Dedifferentiated amniotic fluid mesenchymal stem cell (primary cell): ENCODE data around the gene H1-8.
"Not testable (repeated sequence)": the region's sequence is repeated elsewhere in the genome, so short reads cannot be mapped to it uniquely, and the experiment has no call there.

ENCODE experiments used
- DNase-seq: peaks from one replicate; pipeline ENCODE4 v3.0.0-alpha.2; 2016; ENCODE audit errors: extremely low spot score

H1-8 gene

DNA sequence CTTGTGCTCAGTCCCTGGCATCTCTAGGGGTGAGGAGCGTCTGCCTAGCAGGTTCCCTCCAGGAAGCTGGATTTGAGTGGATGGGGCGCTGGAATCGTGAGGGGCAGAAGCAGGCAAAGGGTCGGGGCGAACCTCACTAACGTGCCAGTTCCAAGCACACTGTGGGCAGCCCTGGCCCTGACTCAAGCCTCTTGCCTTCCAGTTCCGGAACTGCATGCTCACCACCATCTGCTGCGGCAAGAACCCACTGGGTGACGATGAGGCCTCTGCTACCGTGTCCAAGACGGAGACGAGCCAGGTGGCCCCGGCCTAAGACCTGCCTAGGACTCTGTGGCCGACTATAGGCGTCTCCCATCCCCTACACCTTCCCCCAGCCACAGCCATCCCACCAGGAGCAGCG lies 9.6 kb upstream of the H1-8 start:
- no peak for DNase-seq

DNA sequence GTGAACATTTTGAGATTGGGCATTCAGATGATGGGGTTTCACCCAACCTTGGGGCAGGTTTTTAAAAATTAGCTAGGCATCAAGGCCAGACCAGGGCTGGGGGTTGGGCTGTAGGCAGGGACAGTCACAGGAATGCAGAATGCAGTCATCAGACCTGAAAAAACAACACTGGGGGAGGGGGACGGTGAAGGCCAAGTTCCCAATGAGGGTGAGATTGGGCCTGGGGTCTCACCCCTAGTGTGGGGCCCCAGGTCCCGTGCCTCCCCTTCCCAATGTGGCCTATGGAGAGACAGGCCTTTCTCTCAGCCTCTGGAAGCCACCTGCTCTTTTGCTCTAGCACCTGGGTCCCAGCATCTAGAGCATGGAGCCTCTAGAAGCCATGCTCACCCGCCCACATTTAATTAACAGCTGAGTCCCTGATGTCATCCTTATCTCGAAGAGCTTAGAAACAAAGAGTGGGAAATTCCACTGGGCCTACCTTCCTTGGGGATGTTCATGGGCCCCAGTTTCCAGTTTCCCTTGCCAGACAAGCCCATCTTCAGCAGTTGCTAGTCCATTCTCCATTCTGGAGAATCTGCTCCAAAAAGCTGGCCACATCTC lies 8.4 kb upstream of the H1-8 start:
- no peak for DNase-seq

- DNase-seq: no peak
These were observed 7.9 kb upstream of the H1-8 start for GRCh38 chr3:129535075-129535474.

DNA sequence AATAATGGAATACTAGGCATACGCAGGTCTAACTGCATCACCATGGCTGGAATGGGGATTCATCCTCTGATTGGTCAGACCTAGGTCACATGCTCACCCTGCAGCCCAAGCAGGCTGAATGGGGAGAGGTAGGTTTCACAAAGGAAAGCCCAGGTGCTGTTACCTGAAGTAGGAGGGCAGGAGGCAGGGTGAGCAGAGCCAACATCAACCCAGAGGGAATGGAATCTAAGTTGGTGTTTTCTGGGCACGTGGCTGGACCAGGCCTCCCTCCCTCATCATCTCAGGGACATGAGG lies 6.7 kb upstream of the H1-8 start:
- no peak for DNase-seq

- no peak for DNase-seq
These were observed 6.2 kb upstream of the H1-8 start for GRCh38 chr3:129536804-129537203.

- no peak for DNase-seq
These were observed 3.8 kb upstream of the H1-8 start for GRCh38 chr3:129539206-129539605.

DNA sequence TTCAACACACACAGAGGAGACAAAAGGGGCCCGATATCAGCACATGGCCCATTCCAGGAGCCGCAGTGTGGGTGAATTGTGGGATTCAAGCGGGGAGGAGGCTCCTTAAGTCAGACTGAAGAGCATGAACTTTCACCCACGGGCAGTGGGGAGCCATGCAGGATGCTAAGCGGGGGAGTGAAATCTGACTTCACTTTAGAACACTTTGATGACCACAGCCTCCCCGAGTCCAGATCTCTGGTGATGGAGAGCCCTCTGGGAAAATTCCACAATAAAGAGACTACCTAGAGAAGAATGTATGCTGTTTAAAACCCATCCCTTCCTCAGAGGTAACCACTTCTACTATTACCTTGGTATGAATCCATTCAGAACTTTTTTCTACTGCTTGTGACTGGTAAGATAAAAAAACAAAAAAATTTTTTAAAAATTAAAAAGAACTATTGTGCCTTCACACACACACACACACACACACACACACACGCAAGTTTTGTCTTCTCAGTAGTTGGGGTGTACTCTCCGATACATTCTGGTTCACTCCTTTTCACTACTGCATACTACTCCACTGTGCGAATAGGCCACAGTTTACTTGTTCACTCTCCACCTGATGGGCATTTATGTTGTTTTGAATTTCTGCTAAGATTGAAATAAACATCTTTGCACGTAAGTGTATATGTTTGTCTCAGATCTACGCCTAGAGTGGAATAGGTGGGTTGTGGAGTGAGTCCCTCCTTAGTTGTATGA lies 2.0 kb upstream of the H1-8 start:
- DNase-seq: no peak

- no peak for DNase-seq
These were observed 228 bp upstream of the H1-8 start for GRCh38 chr3:129542747-129543146.

GRCh38 chr3:129543999-129544398 lies 1.0 kb downstream of the H1-8 start:
- no peak for DNase-seq

DNA sequence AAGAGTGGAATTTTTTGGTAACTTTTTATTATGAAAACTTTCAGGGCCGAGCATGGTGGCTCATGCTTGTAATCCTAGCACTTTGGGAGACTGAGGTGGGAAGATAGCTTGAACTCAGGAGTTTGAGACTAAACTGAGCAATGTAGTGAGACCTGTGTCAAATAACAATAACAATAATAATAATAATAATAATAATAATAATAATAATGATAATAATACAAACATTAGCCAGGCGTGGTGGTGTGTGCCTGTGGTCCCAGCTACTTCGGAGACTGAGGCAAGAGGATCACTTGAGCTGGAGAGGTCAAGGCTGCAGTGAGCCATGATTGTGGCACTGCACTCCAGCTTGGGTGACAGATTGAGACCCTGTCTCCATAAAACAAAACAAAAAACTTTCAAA lies 3.0 kb downstream of the H1-8 start:
- not testable (repeated sequence) for DNase-seq

DNA sequence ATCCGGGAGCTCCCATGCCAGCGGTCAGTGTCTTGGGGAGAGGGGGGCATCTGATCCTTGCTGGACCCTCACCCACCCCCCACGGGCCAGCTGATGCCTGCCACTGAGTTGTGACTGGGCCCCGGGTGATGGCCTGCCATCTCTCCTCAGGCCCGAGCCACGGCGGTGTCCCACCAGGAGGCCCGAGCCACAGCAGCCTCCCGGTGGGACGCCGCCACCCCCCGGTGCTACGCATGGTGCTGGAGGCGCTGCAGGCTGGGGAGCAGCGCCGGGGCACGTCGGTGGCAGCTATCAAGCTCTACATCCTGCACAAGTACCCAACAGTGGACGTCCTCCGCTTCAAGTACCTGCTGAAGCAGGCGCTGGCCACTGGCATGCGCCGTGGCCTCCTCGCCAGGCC lies 4.3 kb downstream of the H1-8 start:
- DNase-seq: no peak

GRCh38 chr3:129548104-129548965 lies 5.4 kb downstream of the H1-8 start:
- no peak for DNase-seq

GRCh38 chr3:129549006-129549800 lies 6.2 kb downstream of the H1-8 start:
- no peak for DNase-seq

GRCh38 chr3:129549805-129550204 lies 6.8 kb downstream of the H1-8 start:
- DNase-seq: no peak

GRCh38 chr3:129552287-129553050 lies 9.5 kb downstream of the H1-8 start:
- DNase-seq: no peak

DNA sequence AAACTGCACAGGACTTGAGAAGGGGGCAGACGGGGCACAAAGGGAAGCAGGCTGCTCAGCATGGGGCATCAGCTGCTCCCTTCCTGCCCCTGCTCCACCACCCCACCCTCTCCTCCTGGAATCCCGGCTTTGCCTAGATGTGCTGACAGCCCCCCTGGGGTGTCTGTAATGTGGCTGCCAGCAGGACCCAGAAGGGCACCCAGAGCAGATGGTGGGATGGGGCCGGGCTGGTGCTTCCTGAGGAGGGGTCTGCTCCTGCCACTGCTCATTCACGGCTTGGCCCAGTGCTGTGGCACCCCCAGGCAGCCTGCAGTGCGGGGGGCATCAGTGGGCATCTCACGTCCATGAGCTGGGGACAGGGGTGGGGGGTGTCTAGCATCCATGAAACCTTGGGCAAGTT lies 10.2 kb downstream of the H1-8 start:
- DNase-seq: no peak

- no peak for DNase-seq
These were observed 10.7 kb downstream of the H1-8 start for GRCh38 chr3:129553719-129554118.

DNA sequence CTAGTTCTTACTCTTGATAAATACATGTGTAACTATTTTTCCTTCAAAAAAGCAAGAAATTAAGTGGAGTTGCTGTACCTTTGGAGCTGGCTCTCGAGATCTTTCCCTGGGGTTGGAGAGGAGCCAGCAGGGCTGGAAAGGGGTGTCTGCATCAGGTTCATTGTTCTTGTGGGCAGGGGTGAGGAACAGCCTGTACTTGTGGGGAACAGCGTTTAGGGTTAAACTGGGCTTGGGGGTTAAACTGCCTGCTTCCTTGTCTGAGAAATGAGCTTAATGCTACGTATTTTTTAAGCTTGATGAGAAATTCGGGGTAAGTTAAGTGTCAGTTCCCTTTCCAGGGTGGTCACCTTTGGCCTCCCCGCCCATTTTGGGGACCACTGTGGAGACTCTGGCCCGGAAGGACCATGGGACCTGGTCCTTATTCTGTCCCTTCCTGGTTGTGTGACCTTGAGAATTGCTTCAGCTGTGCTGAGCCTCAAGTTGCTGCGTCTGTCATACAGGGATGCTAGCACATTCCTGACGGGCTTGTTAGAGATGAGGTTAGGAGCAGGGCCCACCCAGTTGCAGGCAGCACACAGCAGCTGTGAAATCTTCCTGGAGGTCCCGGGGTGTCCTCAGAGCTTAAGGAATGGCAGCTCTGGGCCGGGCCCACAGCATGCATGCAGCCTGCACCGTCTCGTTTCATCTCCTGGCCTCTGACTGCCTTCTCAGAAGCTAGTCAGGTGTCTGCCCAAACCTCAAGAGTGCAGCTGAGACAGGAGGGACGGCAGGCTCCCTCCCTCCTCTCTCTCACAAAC lies 11.6 kb downstream of the H1-8 start:
- DNase-seq: no peak

GRCh38 chr3:129555153-129555550 lies 12.2 kb downstream of the H1-8 start:
- DNase-seq: no peak

- no peak for DNase-seq
These were observed 12.8 kb downstream of the H1-8 start for GRCh38 chr3:129555616-129556357.
